H1 (cell line): ENCODE results near the gene RAB24. TPM values are rescaled to one million over a fixed set of nuclear protein-coding genes. Genes with fewer than 3 reads are reported as not detected.

ENCODE experiments used
- CTBP2 ChIP-seq: IDR thresholded peaks from 2 replicates; pipeline ENCODE4 v1.7.0; 2011; ENCODE audit warnings: borderline replicate concordance, mild to moderate bottlenecking, moderate library complexity, mixed read lengths, low read length; ENCODE audit not compliant: insufficient read depth, insufficient read length
- KDM4A ChIP-seq: IDR thresholded peaks from one replicate; pipeline ENCODE4 v1.7.1; 2012; ENCODE audit warnings: low read depth, mild to moderate bottlenecking, moderate library complexity, low read length, inconsistent platforms; ENCODE audit not compliant: severe bottlenecking
- RXRA ChIP-seq: IDR thresholded peaks from 2 replicates; pipeline ENCODE4 v1.6.1; 2011; ENCODE audit warnings: low read depth, mild to moderate bottlenecking, low read length, moderate library complexity; ENCODE audit not compliant: insufficient read depth
- SIRT6 ChIP-seq: IDR thresholded peaks from one replicate; pipeline ENCODE4 v1.7.1; 2012; ENCODE audit warnings: low read length, inconsistent platforms
- polyA plus RNA-seq, 7 experiments: library from polyadenylated mRNA; depleted of rRNA in 3 of 7; stranded (reverse) in 5 of 7; unstranded in 2 of 7; fragments of >200 nt in 5 of 7; fragments of 200-250 nt in 2 of 7; gene quantifications; 1 replicate in 5 of 7; 2 replicates in 1 of 7; 4 replicates in 1 of 7; pipeline versions ENCODE4 v1.2.1 to v1.2.3, GENCODE V29; 2011 to 2013; ENCODE audit warnings: missing spikeins in 2 of 7, mixed read lengths in 2 of 7
- total RNA-seq: library from RNA; stranded (reverse); fragmentation: NEBNext Ultra II Directional; extraction: Animal tissue kit (Norgen Biotek cat#: 25700); gene quantifications from 2 replicates; pipeline ENCODE4 v1.2.1, GENCODE V29; 2021
- TF ChIP-seq, protein P1 (sequence below): IDR thresholded peaks from 2 replicates; pipeline ENCODE4 v1.6.1; 2011; ENCODE audit warnings: low read depth, mild to moderate bottlenecking, low read length; ENCODE audit not compliant: insufficient read depth
- TF ChIP-seq, protein P2 (sequence below): IDR thresholded peaks from 2 replicates; pipeline ENCODE4 v1.6.1; 2011; ENCODE audit warnings: low read length, improper control_type of control experiment

Gene RAB24
- total and polyA plus RNA-seq, 2 of the 8 experiments (the other 6 are each of a cell fraction or from before 2014, with no cell fraction given): 18.8 to 33.8 TPM

DNA sequence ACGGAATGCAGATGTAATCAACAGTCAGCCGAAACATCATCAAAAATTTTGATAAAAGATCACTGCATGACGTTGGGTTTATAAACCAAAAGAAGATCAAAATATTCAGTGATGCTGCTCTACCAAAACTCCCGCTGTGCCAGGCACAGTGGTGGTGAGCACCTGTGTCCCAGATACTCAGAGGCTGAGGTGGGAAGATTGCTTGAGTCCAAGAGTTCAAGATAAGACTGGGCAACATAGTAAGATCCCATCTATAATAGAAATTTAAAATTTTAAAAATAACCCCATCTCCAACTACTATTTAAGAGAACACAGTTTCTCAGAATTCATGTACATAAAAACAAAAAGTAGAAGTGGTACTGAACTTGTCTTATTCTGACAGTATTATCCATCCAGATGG is 44.2 kb upstream of the RAB24 start (continued):
- TF ChIP-seq, protein P1, sequence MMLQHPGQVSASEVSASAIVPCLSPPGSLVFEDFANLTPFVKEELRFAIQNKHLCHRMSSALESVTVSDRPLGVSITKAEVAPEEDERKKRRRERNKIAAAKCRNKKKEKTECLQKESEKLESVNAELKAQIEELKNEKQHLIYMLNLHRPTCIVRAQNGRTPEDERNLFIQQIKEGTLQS: no peak
- TF ChIP-seq, protein P2, sequence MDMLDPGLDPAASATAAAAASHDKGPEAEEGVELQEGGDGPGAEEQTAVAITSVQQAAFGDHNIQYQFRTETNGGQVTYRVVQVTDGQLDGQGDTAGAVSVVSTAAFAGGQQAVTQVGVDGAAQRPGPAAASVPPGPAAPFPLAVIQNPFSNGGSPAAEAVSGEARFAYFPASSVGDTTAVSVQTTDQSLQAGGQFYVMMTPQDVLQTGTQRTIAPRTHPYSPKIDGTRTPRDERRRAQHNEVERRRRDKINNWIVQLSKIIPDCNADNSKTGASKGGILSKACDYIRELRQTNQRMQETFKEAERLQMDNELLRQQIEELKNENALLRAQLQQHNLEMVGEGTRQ: no peak
- TF ChIP-seq RXRA: no peak
- TF ChIP-seq CTBP2: no peak
- no peak for TF ChIP-seq SIRT6
- TF ChIP-seq KDM4A: no peak
